Measurements from ENCODE around the gene ADM.

DNA sequence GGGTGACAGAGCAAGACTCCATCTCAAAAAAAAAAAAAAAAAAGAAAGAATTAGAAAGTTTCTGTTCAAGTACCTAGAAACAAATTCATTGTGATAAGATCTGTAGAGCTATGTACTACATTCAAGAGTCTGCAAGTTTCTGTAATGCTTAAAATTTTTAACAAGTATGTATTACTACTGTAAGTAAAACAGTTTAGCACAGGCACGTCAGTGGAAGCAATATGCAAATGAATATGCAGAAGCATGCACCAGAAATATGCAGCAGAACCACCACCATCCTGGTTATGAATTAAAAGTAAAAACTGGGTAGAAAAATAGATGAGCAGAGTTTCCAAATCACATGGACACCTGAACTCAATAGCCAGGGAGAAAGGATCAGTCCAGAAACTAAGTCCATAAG is 30.1 kb upstream of the ADM start:
- TF ChIP-seq CTCF (IDR thresholded peaks at IDR 0.05) (no peak), POLR2A (IDR thresholded peaks at IDR 0.05) (no peak)

Data from thyroid gland (tissue), 4 donors.